Activated CD4-positive, alpha-beta T cell treated with anti-CD3 and anti-CD28 coated beads for 36 hours (primary cell): ENCODE results near the gene DIP2C. TPM values are rescaled to one million over a fixed set of nuclear protein-coding genes. Genes with fewer than 3 reads are reported as not detected.
"Not testable (repeated sequence)": the region's sequence is repeated elsewhere in the genome, so short reads cannot be mapped to it uniquely, and the experiment has no call there.

Experiments used
- ATAC-seq: fragments of 200-7000 bp; cut with Tn5 transposase; one replicate; pipeline ENCODE4 v1.10.0; 2021; ENCODE audit warnings: mild to moderate bottlenecking, moderate library complexity
- CTCF ChIA-PET: fragments of 350-600 bp; sonication (Branson Sonifier 250); formaldehyde crosslinking; loops from one replicate; lab custom pipeline; 2021; ENCODE audit warnings: antibody characterized with exemption; lab: Charles Lee
- POLR2A ChIA-PET: fragments of 350-600 bp; sonication (Branson Sonifier 250); formaldehyde crosslinking; loops from one replicate; lab custom pipeline; 2021; ENCODE audit warnings: antibody characterized with exemption, inconsistent platforms; lab: Charles Lee
- DNase-seq: peaks from one replicate; pipeline ENCODE4 v3.0.0-alpha.2; 2020
- H3K27ac Mint-ChIP-seq: one replicate; pipeline ENCODE4 v1.8.0; 2021; ENCODE audit warnings: mixed read lengths
- H3K27me3 Mint-ChIP-seq: one replicate; pipeline ENCODE4 v1.8.0; 2021; ENCODE audit warnings: mixed read lengths
- H3K36me3 Mint-ChIP-seq: one replicate; pipeline ENCODE4 v1.8.0; 2021; ENCODE audit warnings: low read depth, mixed read lengths
- H3K4me1 Mint-ChIP-seq: one replicate; pipeline ENCODE4 v1.8.0; 2021; ENCODE audit warnings: mixed read lengths
- H3K4me3 Mint-ChIP-seq: one replicate; pipeline ENCODE4 v1.8.0; 2021; ENCODE audit warnings: mild to moderate bottlenecking, moderate library complexity, mixed read lengths
- H3K9me3 Mint-ChIP-seq: one replicate; pipeline ENCODE4 v1.8.0; 2021; ENCODE audit warnings: low read depth, mixed read lengths
- intact Hi-C, 2 experiments: fragments of 100-400 bp; cut with DNase I in 1 of 2; cut with micrococcal nuclease in 1 of 2; formaldehyde crosslinking; loops; one replicate each; pipeline versions ENCODE4 v1.14.2 to v1.15.1; 2022 to 2024; cut with DNase I, micrococcal nuclease
- total RNA-seq, 2 experiments: library from RNA; stranded (reverse); gene quantifications; one replicate each; pipeline ENCODE4 v1.2.3, GENCODE V29; 2021

DIP2C gene
- total RNA-seq, 2 experiments from 2014 or later: 0.76 to 0.94 TPM

- Mint-ChIP-seq H3K4me3 (no peak overlapping the region), H3K36me3 (peaks cover 3% of the 10 kb centered on the region), H3K9me3 (no peaks in the 10 kb centered on the region), H3K27me3 (no peaks in the 10 kb centered on the region), H3K27ac (no peak overlapping the region), H3K4me1 (peaks cover 9% of the 10 kb centered on the region)
- POLR2A ChIA-PET: no interaction called here
- intact Hi-C loops: no loop called here
- no peak for ATAC-seq
- no peak for DNase-seq
- CTCF ChIA-PET: no interaction called here
These were observed 315.8 kb downstream of the DIP2C start for GRCh38 chr10:373526-374309.

GRCh38 chr10:373015-373414 lies 316.5 kb downstream of the DIP2C start:
- ChIA-PET POLR2A (no interaction called here), CTCF (no interaction called here)
- no peak overlapping the region for H3K27ac Mint-ChIP-seq
- H3K4me1 Mint-ChIP-seq: peaks cover 9% of the 10 kb centered on the region
- H3K36me3 Mint-ChIP-seq: peaks cover 3% of the 10 kb centered on the region
- intact Hi-C loops: no loop called here
- no peak for ATAC-seq
- no peak overlapping the region for H3K4me3 Mint-ChIP-seq
- H3K27me3 Mint-ChIP-seq: no peaks in the 10 kb centered on the region
- no peak for DNase-seq
- H3K9me3 Mint-ChIP-seq: no peaks in the 10 kb centered on the region

GRCh38 chr10:372566-372965 lies 316.9 kb downstream of the DIP2C start:
- Mint-ChIP-seq H3K36me3 (peaks cover 3% of the 10 kb centered on the region), H3K9me3 (no peaks in the 10 kb centered on the region), H3K4me3 (no peak overlapping the region), H3K27me3 (no peaks in the 10 kb centered on the region), H3K4me1 (peaks cover 7% of the 10 kb centered on the region), H3K27ac (no peak overlapping the region)
- no peak for ATAC-seq
- DNase-seq: no peak
- intact Hi-C loops: no loop called here
- POLR2A ChIA-PET: no interaction called here
- CTCF ChIA-PET: no interaction called here

- no peak overlapping the region for H3K27ac Mint-ChIP-seq
- intact Hi-C loops: no loop called here
- DNase-seq (no peak), ATAC-seq (no peak)
- ChIA-PET POLR2A (no interaction called here), CTCF (interaction anchor here (1.0 kb wide), 1 partner anchor 114 kb away, joined by 3 read pairs; no protein-coding TSS in a partner anchor)
- H3K36me3 Mint-ChIP-seq: peaks cover 3% of the 10 kb centered on the region
- H3K9me3 Mint-ChIP-seq: no peaks in the 10 kb centered on the region
- no peaks in the 10 kb centered on the region for H3K27me3 Mint-ChIP-seq
- H3K4me1 Mint-ChIP-seq: no peaks in the 10 kb centered on the region
- H3K4me3 Mint-ChIP-seq: no peak overlapping the region
These were observed 318.0 kb downstream of the DIP2C start for GRCh38 chr10:371515-371914.

GRCh38 chr10:370449-370825 lies 319.0 kb downstream of the DIP2C start:
- Mint-ChIP-seq H3K9me3 (no peaks in the 10 kb centered on the region), H3K36me3 (peaks cover 3% of the 10 kb centered on the region), H3K27ac (no peak overlapping the region), H3K4me1 (no peaks in the 10 kb centered on the region), H3K4me3 (no peak overlapping the region), H3K27me3 (no peaks in the 10 kb centered on the region)
- DNase-seq (no peak), ATAC-seq (no peak)
- intact Hi-C loops: no loop called here
- ChIA-PET POLR2A (no interaction called here), CTCF (no interaction called here)

GRCh38 chr10:369684-370448 lies 319.6 kb downstream of the DIP2C start:
- ATAC-seq (no peak), DNase-seq (no peak)
- Mint-ChIP-seq H3K36me3 (no peaks in the 10 kb centered on the region), H3K4me3 (no peak overlapping the region), H3K4me1 (no peaks in the 10 kb centered on the region), H3K27ac (no peak overlapping the region), H3K9me3 (no peaks in the 10 kb centered on the region), H3K27me3 (no peaks in the 10 kb centered on the region)
- ChIA-PET POLR2A (no interaction called here), CTCF (no interaction called here)
- intact Hi-C loops: no loop called here

- ATAC-seq: no peak
- ChIA-PET POLR2A (no interaction called here), CTCF (no interaction called here)
- H3K4me1 Mint-ChIP-seq: no peaks in the 10 kb centered on the region
- no peaks in the 10 kb centered on the region for H3K27me3 Mint-ChIP-seq
- intact Hi-C loops: no loop called here
- no peak overlapping the region for H3K27ac Mint-ChIP-seq
- H3K36me3 Mint-ChIP-seq: no peaks in the 10 kb centered on the region
- no peak for DNase-seq
- no peaks in the 10 kb centered on the region for H3K9me3 Mint-ChIP-seq
- no peak overlapping the region for H3K4me3 Mint-ChIP-seq
These were observed 320.2 kb downstream of the DIP2C start for GRCh38 chr10:369221-369683.

- Mint-ChIP-seq H3K27ac (no peak overlapping the region), H3K4me1 (no peaks in the 10 kb centered on the region), H3K9me3 (no peaks in the 10 kb centered on the region), H3K36me3 (no peaks in the 10 kb centered on the region), H3K4me3 (no peak overlapping the region), H3K27me3 (no peaks in the 10 kb centered on the region)
- intact Hi-C loops: no loop called here
- DNase-seq (no peak), ATAC-seq (no peak)
- CTCF ChIA-PET: interaction anchor here (0.6 kb wide), 1 partner anchor 142 kb away, joined by 3 read pairs; no protein-coding TSS in a partner anchor
- POLR2A ChIA-PET: no interaction called here
These were observed 320.8 kb downstream of the DIP2C start for GRCh38 chr10:368579-369220.

GRCh38 chr10:368107-368506 lies 321.4 kb downstream of the DIP2C start:
- CTCF ChIA-PET: interaction anchor here (0.6 kb wide), 1 partner anchor 142 kb away, joined by 3 read pairs; no protein-coding TSS in a partner anchor

GRCh38 chr10:367636-368035 lies 321.8 kb downstream of the DIP2C start:
- Mint-ChIP-seq H3K27ac (no peak overlapping the region), H3K4me1 (no peaks in the 10 kb centered on the region), H3K36me3 (no peaks in the 10 kb centered on the region), H3K27me3 (no peaks in the 10 kb centered on the region), H3K4me3 (no peak overlapping the region), H3K9me3 (no peaks in the 10 kb centered on the region)
- ATAC-seq (no peak), DNase-seq (no peak)
- POLR2A ChIA-PET: no interaction called here
- intact Hi-C loops: no loop called here
- CTCF ChIA-PET: no interaction called here

More at GRCh38 chr10:368107-368506, 321.4 kb downstream of the DIP2C start:
- ATAC-seq, intact Hi-C loops, DNase-seq, H3K4me1 Mint-ChIP-seq, POLR2A ChIA-PET, H3K27me3 Mint-ChIP-seq, H3K36me3 Mint-ChIP-seq, H3K4me3 Mint-ChIP-seq, H3K9me3 Mint-ChIP-seq, H3K27ac Mint-ChIP-seq: not testable (repeated sequence)

- Mint-ChIP-seq H3K4me1 (no peaks in the 10 kb centered on the region), H3K36me3 (no peaks in the 10 kb centered on the region), H3K27me3 (no peaks in the 10 kb centered on the region), H3K9me3 (no peaks in the 10 kb centered on the region), H3K27ac (no peak overlapping the region), H3K4me3 (no peak overlapping the region)
- intact Hi-C loops: no loop called here
- ChIA-PET POLR2A (no interaction called here), CTCF (no interaction called here)
- no peak for DNase-seq
- no peak for ATAC-seq
These were observed 323.3 kb downstream of the DIP2C start for GRCh38 chr10:366186-366585.
